H1 (cell line): Measurements from ENCODE around the gene SERPINF2. TPM values are rescaled to one million over a fixed set of nuclear protein-coding genes. Genes with fewer than 3 reads are reported as not detected.

ENCODE experiments used
- ASH2L ChIP-seq: fragments of 200-600, 300-600 bp; sonication (generic); IDR thresholded peaks from one replicate; pipeline ENCODE4 v1.7.1; 2017; ENCODE audit warnings: low read length
- BACH1 ChIP-seq: IDR thresholded peaks from 2 replicates; pipeline ENCODE4 v1.6.1; 2012; ENCODE audit warnings: low read length, improper control_type of control experiment
- CHD1 ChIP-seq: IDR thresholded peaks from 2 replicates; pipeline ENCODE4 v1.6.1; 2012; ENCODE audit warnings: low read depth, low read length, improper control_type of control experiment
- CHD2 ChIP-seq: IDR thresholded peaks from 2 replicates; pipeline ENCODE4 v1.6.1; 2012; ENCODE audit warnings: low read length, improper control_type of control experiment
- CTBP2 ChIP-seq: IDR thresholded peaks from 2 replicates; pipeline ENCODE4 v1.7.0; 2011; ENCODE audit warnings: borderline replicate concordance, mild to moderate bottlenecking, moderate library complexity, mixed read lengths, low read length; ENCODE audit not compliant: insufficient read depth, insufficient read length
- EP300 ChIP-seq, 2 experiments: IDR thresholded peaks; 1 replicate in 1 of 2; 2 replicates in 1 of 2; pipeline ENCODE4 v1.6.1; 2011 to 2012; ENCODE audit warnings: low read depth in 2 of 2, low read length in 2 of 2, mild to moderate bottlenecking in 2 of 2, borderline replicate concordance in 1 of 2, inconsistent platforms in 1 of 2, moderate library complexity in 1 of 2
- FOSL1 ChIP-seq: IDR thresholded peaks from 2 replicates; pipeline ENCODE4 v1.6.1; 2011; ENCODE audit warnings: mild to moderate bottlenecking, low read depth, low read length, moderate library complexity; ENCODE audit not compliant: insufficient read depth
- GABPA ChIP-seq: IDR thresholded peaks from 2 replicates; pipeline ENCODE4 v1.6.1; 2011; ENCODE audit warnings: mild to moderate bottlenecking, low read length, moderate library complexity, borderline replicate concordance; ENCODE audit not compliant: insufficient read depth
- JUN ChIP-seq: IDR thresholded peaks from 2 replicates; pipeline ENCODE4 v1.6.1; 2011; ENCODE audit warnings: low read depth, mild to moderate bottlenecking, improper control_type of control experiment, low read length
- KDM1A ChIP-seq: fragments of 200-600, 300-600 bp; sonication (generic); IDR thresholded peaks from 2 replicates; pipeline ENCODE4 v1.7.1; 2016; ENCODE audit warnings: mild to moderate bottlenecking, low read length, borderline replicate concordance
- NRF1 ChIP-seq: IDR thresholded peaks from 2 replicates; pipeline ENCODE4 v1.6.1; 2011; ENCODE audit warnings: mild to moderate bottlenecking, low read depth, low read length, improper control_type of control experiment
- PHF8 ChIP-seq: fragments of 200-600 bp; sonication (generic); conservative IDR thresholded peaks from 2 replicates; pipeline ENCODE4 v1.7.1; 2012; ENCODE audit warnings: low read depth, mild to moderate bottlenecking, inconsistent platforms, low read length, moderate library complexity
- POU5F1 ChIP-seq: IDR thresholded peaks from 2 replicates; pipeline ENCODE4 v1.6.1; 2011; ENCODE audit warnings: low read depth, mild to moderate bottlenecking, low read length, moderate library complexity
- SAP30 ChIP-seq: fragments of 300-600 bp; sonication (generic); IDR thresholded peaks from 2 replicates; pipeline ENCODE4 v1.7.1; 2012; ENCODE audit warnings: low read length, moderate library complexity, mild to moderate bottlenecking, inconsistent platforms; ENCODE audit not compliant: insufficient read depth, insufficient replicate concordance
- SIRT6 ChIP-seq: IDR thresholded peaks from one replicate; pipeline ENCODE4 v1.7.1; 2012; ENCODE audit warnings: low read length, inconsistent platforms
- SIX5 ChIP-seq: IDR thresholded peaks from 2 replicates; pipeline ENCODE4 v1.6.1; 2011; ENCODE audit warnings: mild to moderate bottlenecking, low read depth, low read length
- SP4 ChIP-seq: IDR thresholded peaks from 2 replicates; pipeline ENCODE4 v1.6.1; 2012; ENCODE audit warnings: low read length, inconsistent platforms
- SUZ12 ChIP-seq: fragments of 200-600 bp; sonication (generic); IDR thresholded peaks from 2 replicates; pipeline ENCODE4 v1.6.1; 2012; ENCODE audit warnings: mild to moderate bottlenecking, inconsistent platforms, low read length, moderate library complexity, mixed read lengths
- TAF7 ChIP-seq: optimal IDR thresholded peaks from 2 replicates; pipeline ENCODE3; 2011; ENCODE audit warnings: low read depth, mild to moderate bottlenecking, inconsistent platforms, low read length, moderate library complexity, borderline replicate concordance
- TBP ChIP-seq: IDR thresholded peaks from 2 replicates; pipeline ENCODE4 v1.6.1; 2011; ENCODE audit warnings: low read depth, low read length, improper control_type of control experiment
- polyA plus RNA-seq, 7 experiments: library from polyadenylated mRNA; depleted of rRNA in 3 of 7; stranded (reverse) in 5 of 7; unstranded in 2 of 7; fragments of >200 nt in 5 of 7; fragments of 200-250 nt in 2 of 7; gene quantifications; 1 replicate in 5 of 7; 2 replicates in 1 of 7; 4 replicates in 1 of 7; pipeline versions ENCODE4 v1.2.1 to v1.2.3, GENCODE V29; 2011 to 2013; ENCODE audit warnings: missing spikeins in 2 of 7, mixed read lengths in 2 of 7
- total RNA-seq: library from RNA; stranded (reverse); fragmentation: NEBNext Ultra II Directional; extraction: Animal tissue kit (Norgen Biotek cat#: 25700); gene quantifications from 2 replicates; pipeline ENCODE4 v1.2.1, GENCODE V29; 2021
- TF ChIP-seq, protein P1 (sequence below): IDR thresholded peaks from 2 replicates; pipeline ENCODE4 v1.6.1; 2011; ENCODE audit warnings: low read depth, mild to moderate bottlenecking, low read length; ENCODE audit not compliant: insufficient read depth

Gene SERPINF2
- total and polyA plus RNA-seq, 2 of the 8 experiments (the other 6 are each of a cell fraction or from before 2014, with no cell fraction given) = 1.8 to 3.2 TPM

DNA sequence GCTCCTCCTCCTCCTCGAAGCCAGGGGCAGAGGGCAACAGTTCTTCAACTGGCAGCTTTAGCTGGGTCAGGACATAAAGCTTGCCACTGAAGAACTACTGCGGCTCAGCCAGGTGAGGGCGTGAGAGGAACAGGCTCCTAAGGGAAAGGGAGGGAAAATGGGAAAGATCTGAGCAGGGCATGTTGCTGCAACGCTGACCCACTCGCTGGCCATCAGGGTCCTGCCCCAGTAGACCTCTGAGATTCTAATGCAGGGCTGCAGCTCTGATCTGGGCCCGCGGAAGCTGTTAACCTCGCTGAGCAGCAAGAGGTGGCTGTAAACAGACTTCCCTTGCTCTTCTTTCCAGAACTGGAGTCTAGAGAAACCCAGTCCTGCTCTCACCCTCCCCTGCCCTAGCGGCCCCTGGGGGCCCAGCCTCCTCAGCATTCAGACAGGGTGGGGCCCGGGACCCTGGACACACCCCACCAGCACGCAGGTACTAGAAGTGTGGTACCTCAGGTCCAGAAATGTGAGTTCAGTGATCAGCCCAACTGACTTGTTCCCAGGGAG, 28.7 kb upstream of the SERPINF2 start (continued):
- TF ChIP-seq PHF8 (no peak), TAF7 (no peak), SAP30 (peak; percentile 50), BACH1 (peak; percentile 21; the same call in 1 of the 2 replicates), SIRT6 (no peak), NRF1 (no peak), TBP (no peak; the same call in 1 of the 2 replicates), POU5F1 (no peak), CHD2 (no peak), SP4 (no peak), SUZ12 (no peak), SIX5 (no peak), CHD1 (no peak), KDM1A (no peak), EP300 (IDR thresholded peaks at IDR 0.05; ENCODE audit: borderline replicate concordance in 1 of 2, low read depth in 2 of 2, low read length in 2 of 2) (no peak), CTBP2 (no peak), ASH2L (no peak), FOSL1 (no peak), JUN (no peak), GABPA (no peak)
- TF ChIP-seq, protein P1, sequence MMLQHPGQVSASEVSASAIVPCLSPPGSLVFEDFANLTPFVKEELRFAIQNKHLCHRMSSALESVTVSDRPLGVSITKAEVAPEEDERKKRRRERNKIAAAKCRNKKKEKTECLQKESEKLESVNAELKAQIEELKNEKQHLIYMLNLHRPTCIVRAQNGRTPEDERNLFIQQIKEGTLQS = no peak
